ENCODE data around the gene DELE1.

DNA sequence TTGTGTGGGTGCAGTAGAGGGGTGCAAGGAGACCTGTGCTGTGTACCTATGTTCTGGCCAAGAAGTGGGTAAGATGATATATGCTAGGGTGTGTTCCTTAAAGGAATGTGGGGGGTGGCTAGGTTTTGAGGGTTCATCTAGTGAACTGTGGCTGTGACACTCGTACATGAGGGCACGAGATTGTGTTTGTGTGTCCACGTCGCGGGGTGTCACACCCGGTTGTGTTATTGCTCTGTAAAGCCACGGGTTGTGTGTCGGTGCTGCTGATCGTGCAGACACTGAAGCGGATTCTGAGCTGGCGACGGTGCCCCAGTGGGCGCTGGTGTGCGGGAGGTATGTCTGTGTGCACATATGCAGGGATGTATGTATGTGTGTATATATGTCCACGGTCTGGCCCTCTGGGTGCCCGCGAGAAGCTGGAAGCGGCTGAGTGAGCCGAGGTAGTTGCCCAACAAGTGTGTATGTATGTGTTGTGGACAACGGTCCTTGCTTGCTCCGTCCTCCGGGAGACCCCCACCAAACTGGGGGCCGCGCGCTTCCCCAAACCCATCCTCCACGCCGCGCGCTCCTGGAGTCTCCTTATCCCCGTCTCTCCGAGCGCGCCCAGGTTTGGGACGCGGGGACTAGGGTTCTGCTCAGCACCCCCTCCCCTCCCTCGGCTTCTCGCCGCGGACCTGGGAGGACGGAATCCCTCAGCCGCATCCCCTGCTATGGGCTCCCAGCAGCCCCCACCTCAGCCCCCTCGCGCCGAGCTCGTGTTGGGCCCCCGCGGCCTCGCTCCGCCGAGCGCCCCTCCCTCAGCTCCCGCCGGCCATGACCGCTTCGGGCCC is 46.1 kb upstream of the DELE1 start:
- TF ChIP-seq, protein P1, sequence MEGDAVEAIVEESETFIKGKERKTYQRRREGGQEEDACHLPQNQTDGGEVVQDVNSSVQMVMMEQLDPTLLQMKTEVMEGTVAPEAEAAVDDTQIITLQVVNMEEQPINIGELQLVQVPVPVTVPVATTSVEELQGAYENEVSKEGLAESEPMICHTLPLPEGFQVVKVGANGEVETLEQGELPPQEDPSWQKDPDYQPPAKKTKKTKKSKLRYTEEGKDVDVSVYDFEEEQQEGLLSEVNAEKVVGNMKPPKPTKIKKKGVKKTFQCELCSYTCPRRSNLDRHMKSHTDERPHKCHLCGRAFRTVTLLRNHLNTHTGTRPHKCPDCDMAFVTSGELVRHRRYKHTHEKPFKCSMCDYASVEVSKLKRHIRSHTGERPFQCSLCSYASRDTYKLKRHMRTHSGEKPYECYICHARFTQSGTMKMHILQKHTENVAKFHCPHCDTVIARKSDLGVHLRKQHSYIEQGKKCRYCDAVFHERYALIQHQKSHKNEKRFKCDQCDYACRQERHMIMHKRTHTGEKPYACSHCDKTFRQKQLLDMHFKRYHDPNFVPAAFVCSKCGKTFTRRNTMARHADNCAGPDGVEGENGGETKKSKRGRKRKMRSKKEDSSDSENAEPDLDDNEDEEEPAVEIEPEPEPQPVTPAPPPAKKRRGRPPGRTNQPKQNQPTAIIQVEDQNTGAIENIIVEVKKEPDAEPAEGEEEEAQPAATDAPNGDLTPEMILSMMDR (conservative IDR thresholded peaks at IDR 0.05): no peak
- no peak for TF ChIP-seq ZFX (IDR thresholded peaks at IDR 0.05)
